Large intestine (tissue), 3 donors: ENCODE results near the gene PLCG1. TPM values are rescaled to one million over a fixed set of nuclear protein-coding genes. Genes with fewer than 3 reads are reported as not detected.
"Not testable (repeated sequence)": the region's sequence is repeated elsewhere in the genome, so short reads cannot be mapped to it uniquely, and the experiment has no call there.

Experiments
- DNase-seq, 2 donors: peaks; one replicate each; pipeline versions ENCODE4 v3.0.0 to v3.0.0-alpha.2; 2013
- H3K27ac ChIP-seq: one replicate; pipeline ENCODE4 v1.5.1; 2013; ENCODE audit warnings: low read length
- H3K27me3 ChIP-seq: 2 replicates; pipeline ENCODE4 v1.6.1; 2013; ENCODE audit warnings: low read length; ENCODE audit not compliant: control insufficient read depth, insufficient read depth
- H3K36me3 ChIP-seq: 2 replicates; pipeline ENCODE4 v1.6.1; 2013; ENCODE audit warnings: low read length; ENCODE audit not compliant: control insufficient read depth, insufficient read depth
- H3K4me1 ChIP-seq: one replicate; pipeline ENCODE4 v1.6.1; 2013; ENCODE audit warnings: low read length; ENCODE audit not compliant: control insufficient read depth, insufficient read depth
- H3K4me3 ChIP-seq: one replicate; pipeline ENCODE4 v1.5.1; 2013; ENCODE audit warnings: low read length
- H3K9me3 ChIP-seq: one replicate; pipeline ENCODE4 v1.6.1; 2013; ENCODE audit warnings: mild to moderate bottlenecking, low read depth, low read length, moderate library complexity; ENCODE audit not compliant: control insufficient read depth
- WGBS: methylation state at CpG from one replicate; pipeline ENCODE4 v1.1.5; 2013; ENCODE audit warnings: low lambda C conversion rate; ENCODE audit not compliant: insufficient coverage; 5-methylcytosine and 5-hydroxymethylcytosine counted together
- polyA plus RNA-seq: library from polyadenylated mRNA; unstranded; fragments of 120-200 nt; gene quantifications from one replicate; pipeline ENCODE4 v1.2.1, GENCODE V29; 2013

Gene PLCG1
- polyA plus RNA-seq, 1 donor, result 130 TPM

DNA sequence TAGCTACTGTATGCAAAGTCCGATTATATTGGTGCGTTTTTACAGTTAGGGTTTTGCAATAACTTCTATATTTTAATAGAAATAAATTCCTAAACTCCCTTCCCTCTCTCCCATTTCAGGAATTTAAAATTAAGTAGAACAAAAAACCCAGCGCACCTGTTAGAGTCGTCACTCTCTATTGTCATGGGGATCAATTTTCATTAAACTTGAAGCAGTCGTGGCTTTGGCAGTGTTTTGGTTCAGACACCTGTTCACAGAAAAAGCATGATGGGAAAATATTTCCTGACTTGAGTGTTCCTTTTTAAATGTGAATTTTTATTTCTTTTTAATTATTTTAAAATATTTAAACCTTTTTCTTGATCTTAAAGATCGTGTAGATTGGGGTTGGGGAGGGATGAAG is 13.7 kb upstream of the PLCG1 start:
- H3K27me3 ChIP-seq, result no peaks in the 10 kb centered on the region
- peaks cover 13% of the 10 kb centered on the region for H3K4me1 ChIP-seq
- no peak overlapping the region for H3K27ac ChIP-seq
- H3K9me3 ChIP-seq, result no peaks in the 10 kb centered on the region
- no peak overlapping the region for H3K4me3 ChIP-seq
- H3K36me3 ChIP-seq, result peaks cover 66% of the 10 kb centered on the region
- DNase-seq, result no peak
- 89% methylated on average over 3 of the region's 6 CpGs for WGBS

DNA sequence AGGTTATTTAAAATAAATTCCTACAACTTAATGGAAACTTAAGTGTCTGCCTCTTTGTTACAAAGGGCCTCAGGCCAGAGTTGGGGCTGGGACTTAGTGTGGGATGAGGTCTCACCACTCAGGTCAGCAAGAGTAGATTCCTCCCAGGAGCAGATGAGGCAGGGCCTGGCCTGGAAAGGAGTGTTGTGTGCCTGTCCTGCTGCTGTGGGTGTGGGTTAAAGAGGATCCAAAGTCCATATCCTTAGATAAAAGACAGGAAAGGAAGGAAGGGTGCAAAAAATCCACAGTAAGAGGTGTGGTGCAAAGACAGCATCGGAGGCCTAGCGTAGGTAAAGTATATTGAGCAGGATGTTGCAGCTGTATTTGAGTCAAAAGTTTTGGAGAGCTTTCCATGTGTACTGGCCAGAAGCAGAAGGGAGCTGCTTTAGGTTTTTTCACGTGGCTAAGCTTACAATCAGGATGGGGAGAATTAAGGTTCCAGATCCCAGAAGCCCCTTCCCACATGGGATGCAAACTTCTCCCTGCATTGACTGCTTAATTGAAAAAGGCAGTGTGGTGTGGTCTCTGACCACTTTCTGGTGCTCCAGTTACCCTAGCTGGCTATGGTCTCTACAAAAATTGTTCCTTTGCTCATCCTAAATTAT is 12.8 kb upstream of the PLCG1 start:
- Histone ChIP-seq H3K4me1 (peaks cover 13% of the 10 kb centered on the region), H3K27ac (peak overlapping the region; percentile 56), H3K4me3 (no peak overlapping the region), H3K27me3 (no peaks in the 10 kb centered on the region), H3K9me3 (no peaks in the 10 kb centered on the region), H3K36me3 (peaks cover 59% of the 10 kb centered on the region)
- peak; percentile 70 to 87 for DNase-seq
- no CpG with 5 or more reads among the region's 3 CpGs for WGBS

DNA sequence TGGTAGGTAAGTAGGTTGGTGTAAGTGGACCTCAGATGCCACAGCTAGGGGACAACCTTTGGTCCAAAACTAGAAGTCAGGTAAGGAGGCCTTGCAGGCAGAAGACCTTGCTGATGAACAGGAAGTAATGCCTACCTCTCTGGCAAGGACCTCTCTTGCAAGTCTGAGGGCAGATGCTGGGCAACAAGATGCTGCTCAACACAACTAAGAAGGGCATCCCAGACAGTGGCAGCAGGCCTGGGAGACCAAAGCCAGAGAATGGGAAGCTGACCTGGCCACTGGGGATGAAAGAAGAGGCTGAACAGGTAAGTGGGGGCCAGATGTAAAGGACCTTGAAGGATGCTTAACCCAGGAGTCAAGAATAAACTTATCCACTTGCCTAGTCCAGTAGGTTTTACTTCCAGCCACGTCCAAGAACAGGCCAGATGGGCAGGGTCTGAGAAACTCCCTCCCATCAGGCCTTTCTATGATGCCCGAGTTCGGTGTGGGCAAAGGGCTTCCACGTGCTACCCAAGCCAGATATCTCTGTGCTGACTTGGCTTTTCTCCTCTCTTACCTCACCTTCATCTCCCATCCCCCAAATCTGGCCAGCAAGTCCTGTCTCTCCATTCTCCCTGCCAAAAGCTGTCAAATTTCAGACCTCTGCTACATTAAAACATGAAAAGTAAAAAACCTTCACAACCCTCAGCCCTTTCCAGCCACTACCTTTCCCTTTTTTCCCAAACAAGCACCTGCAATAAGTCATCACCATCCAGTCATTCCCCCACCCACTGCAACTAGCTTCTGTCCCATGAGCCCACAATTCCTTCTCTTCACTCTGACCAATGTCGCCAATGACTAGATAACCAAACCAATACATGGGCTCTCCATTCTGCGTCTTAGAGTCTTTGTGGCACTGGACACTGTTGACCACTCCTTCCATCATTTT is 11.5 kb upstream of the PLCG1 start:
- H3K27ac ChIP-seq, result peak overlapping the region; percentile 56
- WGBS, result 67% methylated on average over 1 of the region's 6 CpGs
- H3K36me3 ChIP-seq, result peaks cover 48% of the 10 kb centered on the region
- H3K4me3 ChIP-seq, result no peak overlapping the region
- H3K27me3 ChIP-seq, result no peaks in the 10 kb centered on the region
- peaks cover 13% of the 10 kb centered on the region for H3K4me1 ChIP-seq
- peak; percentile 54 to 69 for DNase-seq
- no peaks in the 10 kb centered on the region for H3K9me3 ChIP-seq

DNA sequence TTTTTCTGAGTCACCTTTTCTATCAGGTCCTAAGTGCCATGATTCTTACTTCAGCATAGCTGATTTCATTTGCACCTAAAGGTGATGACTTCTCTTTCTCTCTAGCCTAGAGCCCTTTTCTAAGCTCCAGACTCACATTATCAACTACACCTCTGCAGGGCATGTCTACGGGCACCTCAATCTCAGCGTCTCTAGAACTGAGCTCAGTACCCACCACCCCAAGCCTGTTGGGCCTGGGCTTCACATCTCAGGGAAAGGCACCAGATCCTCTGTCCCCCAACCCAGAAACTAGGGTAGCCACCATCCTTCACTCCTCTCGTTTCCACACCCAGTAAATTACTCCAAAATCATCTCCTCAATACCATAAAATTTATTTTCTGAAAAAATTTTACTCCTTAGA is 10.6 kb upstream of the PLCG1 start:
- WGBS, result 100% methylated on average over 1 of the region's 3 CpGs
- Histone ChIP-seq H3K4me1 (peaks cover 13% of the 10 kb centered on the region), H3K36me3 (peaks cover 39% of the 10 kb centered on the region), H3K9me3 (no peaks in the 10 kb centered on the region), H3K27ac (no peak overlapping the region), H3K27me3 (no peaks in the 10 kb centered on the region), H3K4me3 (no peak overlapping the region)
- DNase-seq, result no peak

GRCh38 chr20:41128317-41128716 is 9.0 kb upstream of the PLCG1 start:
- H3K9me3 ChIP-seq, H3K27ac ChIP-seq, DNase-seq, H3K27me3 ChIP-seq, H3K4me3 ChIP-seq: not testable (repeated sequence)
- WGBS, result no CpG with 5 or more reads among the region's 3 CpGs
- Histone ChIP-seq H3K36me3 (peaks cover 23% of the 10 kb centered on the region), H3K4me1 (peaks cover 13% of the 10 kb centered on the region)

DNA sequence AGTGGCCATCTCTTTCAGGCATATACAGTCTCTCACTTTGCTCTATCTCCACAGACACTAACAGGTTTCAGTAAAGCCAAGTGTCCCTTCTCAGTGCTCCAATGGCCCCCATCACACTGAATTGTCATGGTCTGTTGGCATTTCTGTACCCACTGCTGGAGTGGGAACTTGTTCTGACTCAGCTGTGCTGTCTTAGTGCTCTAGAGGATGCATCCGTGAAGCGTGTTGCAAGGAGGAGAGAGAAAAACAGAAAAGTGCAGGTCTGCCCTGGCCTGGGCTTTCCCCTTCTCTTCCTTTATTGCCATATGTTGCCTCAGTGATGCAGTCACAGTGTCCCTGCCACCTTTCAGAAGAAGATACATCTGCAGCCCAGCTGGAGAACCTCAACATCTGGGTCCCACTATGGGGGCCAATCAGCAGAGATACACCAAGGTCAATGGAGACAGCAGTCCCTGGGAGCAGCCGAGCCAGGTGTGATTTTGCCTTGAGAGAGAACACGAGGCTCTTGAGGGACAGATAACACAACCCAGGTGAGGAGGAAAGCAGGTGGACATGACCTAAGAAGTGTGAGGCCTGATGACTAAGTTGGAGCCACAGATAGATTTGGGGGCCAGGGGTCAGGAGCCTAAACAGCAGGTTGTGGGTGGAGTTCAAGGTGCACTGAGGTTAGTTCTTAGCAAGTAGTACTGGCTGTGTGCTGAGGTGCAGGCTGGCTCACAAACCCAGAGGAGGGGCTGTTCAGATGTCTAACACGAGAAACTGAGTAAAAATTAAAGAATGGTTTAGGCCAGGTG is 5.6 kb upstream of the PLCG1 start:
- H3K27ac ChIP-seq, result no peak overlapping the region
- H3K4me1 ChIP-seq, result peaks cover 4% of the 10 kb centered on the region
- H3K36me3 ChIP-seq, result peaks cover under 1% of the 10 kb centered on the region
- H3K27me3 ChIP-seq, result no peaks in the 10 kb centered on the region
- no peak for DNase-seq
- no peaks in the 10 kb centered on the region for H3K9me3 ChIP-seq
- no peak overlapping the region for H3K4me3 ChIP-seq
- no CpG with 5 or more reads among the region's 5 CpGs for WGBS

GRCh38 chr20:41132388-41132775 is 5.0 kb upstream of the PLCG1 start:
- not testable (repeated sequence) for DNase-seq, H3K4me1 ChIP-seq, H3K36me3 ChIP-seq, H3K27ac ChIP-seq, H3K4me3 ChIP-seq, H3K27me3 ChIP-seq, H3K9me3 ChIP-seq
- 83% methylated on average over 3 of the region's 9 CpGs for WGBS

- Histone ChIP-seq H3K36me3 (no peaks in the 10 kb centered on the region), H3K4me1 (peaks cover 4% of the 10 kb centered on the region), H3K4me3 (no peak overlapping the region), H3K9me3 (no peaks in the 10 kb centered on the region), H3K27me3 (no peaks in the 10 kb centered on the region), H3K27ac (no peak overlapping the region)
- WGBS, result no CpG with 5 or more reads among the region's 7 CpGs
- no peak for DNase-seq
These were observed 3.5 kb upstream of the PLCG1 start for GRCh38 chr20:41133709-41134361.

- no peak overlapping the region for H3K4me3 ChIP-seq
- H3K27ac ChIP-seq, result no peak overlapping the region
- WGBS, result no CpG with 5 or more reads among the region's 9 CpGs
- no peaks in the 10 kb centered on the region for H3K36me3 ChIP-seq
- H3K27me3 ChIP-seq, result no peaks in the 10 kb centered on the region
- no peaks in the 10 kb centered on the region for H3K9me3 ChIP-seq
- no peak for DNase-seq
- peaks cover 5% of the 10 kb centered on the region for H3K4me1 ChIP-seq
These were observed 2.8 kb upstream of the PLCG1 start for GRCh38 chr20:41134362-41135186.
